Esophagus squamous epithelium (tissue), 5 donors: ENCODE measurements around the gene TMCO5A. TPM values are rescaled to one million over a fixed set of nuclear protein-coding genes. Genes with fewer than 3 reads are reported as not detected.

Source experiments
- DNase-seq: peaks from one replicate; lab custom pipeline; 2025; lab: John Stamatoyannopoulos, UW
- H3K27ac ChIP-seq, 4 donors: fragments of 200-600 bp; sonication (generic); one replicate each; pipeline ENCODE4 v1.5.1; 2016 to 2019; ENCODE audit warnings: mild to moderate bottlenecking in 1 of 4
- H3K27me3 ChIP-seq, 4 donors: fragments of 200-600 bp; sonication (generic); 1 replicate in 3 of 4; 2 replicates in 1 of 4; pipeline versions ENCODE4 v1.5.1 to v1.6.0; 2017 to 2021; ENCODE audit warnings: antibody characterized with exemption in 1 of 4
- H3K36me3 ChIP-seq, 3 donors: fragments of 200-600 bp; sonication (generic); one replicate each; pipeline ENCODE4 v1.5.1; 2016 to 2019
- H3K4me1 ChIP-seq, 3 donors: fragments of 200-600 bp; sonication (generic); one replicate each; pipeline ENCODE4 v1.5.1; 2017 to 2019
- H3K4me3 ChIP-seq, 4 donors: fragments of 200-600 bp; sonication (generic); 1 replicate in 3 of 4; 2 replicates in 1 of 4; pipeline ENCODE4 v1.5.1; 2016 to 2019; ENCODE audit warnings: mild to moderate bottlenecking in 2 of 4, moderate library complexity in 1 of 4
- H3K9me3 ChIP-seq, 3 donors: fragments of 200-600 bp; sonication (generic); one replicate each; pipeline ENCODE4 v1.5.1; 2016 to 2019
- CTCF ChIP-seq, 6 experiments: fragments of 450-650 bp in 4 of 6; fragments of 200-600 bp in 2 of 6; sonication (generic) in 2 of 6; IDR thresholded peaks; one replicate each; pipeline ENCODE4 v1.5.1; 2016 to 2019; ENCODE audit warnings: antibody characterized with exemption in 6 of 6, mild to moderate bottlenecking in 4 of 6, moderate library complexity in 4 of 6
- POLR2A ChIP-seq, 4 donors: fragments of 450-650 bp; IDR thresholded peaks; one replicate each; pipeline ENCODE4 v1.6.1; 2017; ENCODE audit warnings: antibody characterized with exemption in 4 of 4, mild to moderate bottlenecking in 4 of 4, moderate library complexity in 3 of 4
- WGBS, 2 donors: methylation state at CpG; one replicate each; pipeline ENCODE4 v1.1.5; 2018; 5-methylcytosine and 5-hydroxymethylcytosine counted together
- intact Hi-C: fragments of 100-400 bp; cut with DNase I; formaldehyde crosslinking; loops from one replicate; pipeline ENCODE4 v1.15.0; 2022
- total RNA-seq, 4 donors: library from RNA; depleted of rRNA; stranded (reverse); fragments of >200 nt; gene quantifications; one replicate each; pipeline ENCODE4 v1.1.0, GENCODE V29; 2016
- donor health status: DM: yes; HTN: yes; CAD: no.

The TMCO5A gene
- total RNA-seq, 4 donors from 2014 or later: not detected

- no peak overlapping the region for H3K4me3 ChIP-seq
- no peaks in the 10 kb centered on the region for H3K36me3 ChIP-seq
- H3K27ac ChIP-seq: no peak overlapping the region
- no peaks in the 10 kb centered on the region for H3K27me3 ChIP-seq
- no peaks in the 10 kb centered on the region for H3K9me3 ChIP-seq
- intact Hi-C loops: no loop called here
- 69 to 71% methylated on average over 2 of the region's 2 CpGs for WGBS, 2 donors
- H3K4me1 ChIP-seq: no peaks in the 10 kb centered on the region
- DNase-seq: no peak
- TF ChIP-seq POLR2A (IDR thresholded peaks at IDR 0.05) (no peak), CTCF (IDR thresholded peaks at IDR 0.05) (no peak)
Observed at GRCh38 chr15:37898362-37898761, 36.1 kb upstream of the TMCO5A start.

- WGBS, 2 donors: 60% methylated on average over 7 of the region's 7 CpGs
- no peaks in the 10 kb centered on the region for H3K27me3 ChIP-seq
- H3K4me1 ChIP-seq: no peaks in the 10 kb centered on the region
- no peak overlapping the region for H3K27ac ChIP-seq
- H3K4me3 ChIP-seq: no peak overlapping the region
- intact Hi-C loops: no loop called here
- no peak for DNase-seq
- TF ChIP-seq POLR2A (IDR thresholded peaks at IDR 0.05) (no peak), CTCF (IDR thresholded peaks at IDR 0.05) (no peak)
- no peaks in the 10 kb centered on the region for H3K36me3 ChIP-seq
- H3K9me3 ChIP-seq: no peaks in the 10 kb centered on the region
Observed at GRCh38 chr15:37900326-37901221, 33.9 kb upstream of the TMCO5A start.

- Histone ChIP-seq H3K4me3 (no peak overlapping the region), H3K27ac (no peak overlapping the region), H3K36me3 (no peaks in the 10 kb centered on the region), H3K27me3 (no peaks in the 10 kb centered on the region), H3K4me1 (no peaks in the 10 kb centered on the region), H3K9me3 (no peaks in the 10 kb centered on the region)
- no peak for TF ChIP-seq CTCF (IDR thresholded peaks at IDR 0.05)
- no peak for TF ChIP-seq POLR2A (IDR thresholded peaks at IDR 0.05)
- DNase-seq: no peak
- intact Hi-C loops: no loop called here
Observed at GRCh38 chr15:37902126-37902525, 32.3 kb upstream of the TMCO5A start.

GRCh38 chr15:37903919-37904625 is 30.4 kb upstream of the TMCO5A start:
- no peak for DNase-seq
- WGBS, 2 donors: 76 to 83% methylated on average over 10 to 11 of the region's 11 CpGs
- Histone ChIP-seq H3K9me3 (no peaks in the 10 kb centered on the region), H3K27me3 (no peaks in the 10 kb centered on the region), H3K4me3 (no peak overlapping the region), H3K4me1 (no peaks in the 10 kb centered on the region), H3K36me3 (no peaks in the 10 kb centered on the region), H3K27ac (no peak overlapping the region)
- intact Hi-C loops: no loop called here
- TF ChIP-seq CTCF (IDR thresholded peaks at IDR 0.05) (no peak), POLR2A (IDR thresholded peaks at IDR 0.05) (no peak)

- no peak overlapping the region for H3K4me3 ChIP-seq
- H3K27ac ChIP-seq: no peak overlapping the region
- DNase-seq: no peak
- TF ChIP-seq POLR2A (IDR thresholded peaks at IDR 0.05) (no peak), CTCF (IDR thresholded peaks at IDR 0.05) (no peak)
- no peaks in the 10 kb centered on the region for H3K9me3 ChIP-seq
- no peaks in the 10 kb centered on the region for H3K36me3 ChIP-seq
- WGBS, 2 donors: 19 to 30% methylated on average over 1 of the region's 1 CpG
- H3K27me3 ChIP-seq: no peaks in the 10 kb centered on the region
- H3K4me1 ChIP-seq: no peaks in the 10 kb centered on the region
- intact Hi-C loops: no loop called here
Observed at GRCh38 chr15:37907136-37907535, 27.3 kb upstream of the TMCO5A start.
